Pancreas (tissue), 10 donors: ENCODE measurements around the gene UHRF1. TPM values are rescaled to one million over a fixed set of nuclear protein-coding genes. Genes with fewer than 3 reads are reported as not detected.

Source experiments
- ATAC-seq, 4 donors: fragments of 200-7000 bp; cut with Tn5 transposase; one replicate each; pipeline versions ENCODE4 v1.8.0 to v1.9.1; 2020; ENCODE audit warnings: mild to moderate bottlenecking in 4 of 4, moderate library complexity in 4 of 4
- DNase-seq, 6 donors: peaks; one replicate each; pipeline ENCODE4 v3.0.0-alpha.2; 2020
- FAIRE-seq: peaks from 2 replicates; lab custom pipeline; 2012; peaks lifted over from hg19 to GRCh38; lab: Jason Lieb, UNC
- H3K27ac ChIP-seq, 4 donors: fragments of 200-600 bp; sonication (generic); 1 replicate in 3 of 4; 2 replicates in 1 of 4; pipeline versions ENCODE4 v1.5.0 to v1.8.0; 2020
- H3K27me3 ChIP-seq, 4 donors: fragments of 200-600 bp; one replicate each; pipeline ENCODE4 v1.8.0; 2021
- H3K36me3 ChIP-seq, 3 donors: fragments of 200-600 bp; sonication (generic) in 1 of 3; one replicate each; pipeline versions ENCODE4 v1.5.0 to v1.8.0; 2020 to 2021
- H3K4me1 ChIP-seq, 3 donors: fragments of 200-600 bp; one replicate each; pipeline ENCODE4 v1.8.0; 2021
- H3K4me3 ChIP-seq, 4 donors: fragments of 200-600 bp; sonication (generic) in 2 of 4; one replicate each; pipeline versions ENCODE4 v1.5.0 to v1.8.0; 2020 to 2021
- H3K9me3 ChIP-seq, 4 donors: fragments of 200-600 bp; one replicate each; pipeline ENCODE4 v1.8.0; 2021
- CTCF ChIP-seq, 4 donors: fragments of 200-600 bp; sonication (generic) in 3 of 4; IDR thresholded peaks; one replicate each; pipeline versions ENCODE4 v1.5.0 to v1.8.0; 2021; ENCODE audit warnings: antibody characterized with exemption in 4 of 4
- WGBS, 2 donors: extraction: QIAGEN DNeasy Blood & Tissue Kit; methylation state at CpG; one replicate each; pipeline ENCODE4 v1.1.7; 2013; 5-methylcytosine and 5-hydroxymethylcytosine counted together
- intact Hi-C, 3 donors: fragments of 100-400 bp; cut with DNase I; formaldehyde crosslinking; loops; one replicate each; pipeline versions ENCODE4 v1.11.1 to v1.14.2; 2022
- polyA plus RNA-seq, 2 donors: library from polyadenylated mRNA; stranded (reverse); fragments of 200-250 nt; gene quantifications; one replicate each; pipeline ENCODE4 v1.2.3, GENCODE V29; 2013
- total RNA-seq, 6 donors: library from RNA; stranded (reverse); fragmentation: NEBNext Ultra II Directional in 4 of 6; extraction: Animal tissue kit (Norgen Biotek cat#: 25700) in 4 of 6; gene quantifications; one replicate each; pipeline versions ENCODE4 v1.2.1 to v1.2.4, GENCODE V29; 2021 to 2023
- donor health status: healthy with polysubstance abuse.
- donor health status: DM: no; HTN: no; CAD: no; lungs with moderate emphysema.
- donor health status: DM: no; HTN: no; CAD: no.
- donor health status: control.
- donor health status: control.
- donor health status: Bipolar disorder and iron deficiency.
- donor health status: DM: yes; HTN: yes; CAD: no.
- donor health status: DM: no; HTN: no; CAD: no.
- donor health status: DM: no; HTN: no; CAD: no.
- donor health status: DM: yes; HTN: yes; CAD: no.

UHRF1 gene
- total and polyA plus RNA-seq, 8 donors, result 0.28 to 1.7 (median 0.84) TPM

GRCh38 chr19:4976401-4977298 is 67.3 kb downstream of the UHRF1 start:
- no peak for TF ChIP-seq CTCF (IDR thresholded peaks at IDR 0.05)
- FAIRE-seq (no peak), DNase-seq (peak in 1 of 6 donors; percentile 48), ATAC-seq (peak in 3 of 4 donors; percentile 33 to 63 (median 46))
- Histone ChIP-seq H3K4me3 (no peak overlapping the region), H3K36me3 (no peaks in the 10 kb centered on the region), H3K27me3 (no peaks in the 10 kb centered on the region), H3K4me1 (peaks cover 0 to 31% (median 6%) of the 10 kb centered on the region in 3 donors), H3K9me3 (no peaks in the 10 kb centered on the region), H3K27ac (peak overlapping the region in 2 of 4 donors; percentile 48 to 63)
- WGBS, 2 donors, result 61 to 71% methylated on average over 33 of the region's 33 CpGs
- intact Hi-C loops, result no loop called here

- Histone ChIP-seq H3K4me3 (no peak overlapping the region), H3K27ac (no peak overlapping the region), H3K9me3 (no peaks in the 10 kb centered on the region), H3K27me3 (no peaks in the 10 kb centered on the region), H3K4me1 (peaks cover 0 to 25% (median 6%) of the 10 kb centered on the region in 3 donors), H3K36me3 (no peaks in the 10 kb centered on the region)
- intact Hi-C loops, result no loop called here
- WGBS, 2 donors, result 70% methylated on average over 36 of the region's 36 CpGs
- TF ChIP-seq CTCF (IDR thresholded peaks at IDR 0.05), result no peak
- peak in 2 of 4 donors; percentile 14 to 17 for ATAC-seq
- peak in 3 of 6 donors; percentile 62 to 80 (median 66) for DNase-seq
- no peak for FAIRE-seq
Observed at GRCh38 chr19:4977299-4978174, 68.2 kb downstream of the UHRF1 start.

- no peak for TF ChIP-seq CTCF (IDR thresholded peaks at IDR 0.05)
- Histone ChIP-seq H3K4me1 (peaks cover 0 to 19% (median 6%) of the 10 kb centered on the region in 3 donors), H3K27ac (no peak overlapping the region), H3K4me3 (no peak overlapping the region), H3K9me3 (no peaks in the 10 kb centered on the region), H3K27me3 (no peaks in the 10 kb centered on the region), H3K36me3 (no peaks in the 10 kb centered on the region)
- intact Hi-C loops, result no loop called here
- FAIRE-seq, result no peak
- 43 to 51% methylated on average over 8 of the region's 8 CpGs for WGBS, 2 donors
- peak in 3 of 6 donors; percentile 38 to 49 (median 39) for DNase-seq
- peak; percentile 55 to 77 (median 70) for ATAC-seq
Observed at GRCh38 chr19:4979211-4979807, 70.0 kb downstream of the UHRF1 start.

- TF ChIP-seq CTCF (IDR thresholded peaks at IDR 0.05), result no peak
- no peaks in the 10 kb centered on the region for H3K27me3 ChIP-seq
- no peak overlapping the region for H3K4me3 ChIP-seq
- no peaks in the 10 kb centered on the region for H3K9me3 ChIP-seq
- no peak for FAIRE-seq
- intact Hi-C loops, result no loop called here
- no peak overlapping the region for H3K27ac ChIP-seq
- DNase-seq, result no peak
- H3K36me3 ChIP-seq, result no peaks in the 10 kb centered on the region
- H3K4me1 ChIP-seq, result peaks cover 0 to 19% (median 6%) of the 10 kb centered on the region in 3 donors
- 84 to 91% methylated on average over 3 of the region's 3 CpGs for WGBS, 2 donors
- no peak for ATAC-seq
Observed at GRCh38 chr19:4980067-4980466, 70.8 kb downstream of the UHRF1 start.
